HG02884 (cell line): ENCODE results near the gene SPINT1.
A peak's percentile ranks its signal among the peaks of the same experiment; 100 is the strongest.

Experiments used
- ATAC-seq: cut with Tn5 transposase; IDR thresholded peaks from one replicate; pipeline ENCODE4 v1.9.1; 2021; ENCODE audit warnings: mild to moderate bottlenecking, moderate library complexity; ENCODE audit not compliant: unreplicated experiment

The SPINT1 gene

GRCh38 chr15:40843885-40844695 lies at the start of gene SPINT1:
Gene SPINT1 (plus strand): TSS chr15:40844048. CDS start chr15:40844555, 507 bp downstream.
- no peak for ATAC-seq

- ATAC-seq = no peak
These were observed 47.8 kb upstream of the SPINT1 start for GRCh38 chr15:40796041-40796440.

GRCh38 chr15:40796512-40796911 lies 47.3 kb upstream of the SPINT1 start:
- ATAC-seq = no peak

GRCh38 chr15:40799523-40799922 lies 44.3 kb upstream of the SPINT1 start:
- ATAC-seq = no peak

- ATAC-seq = no peak
These were observed 40.8 kb upstream of the SPINT1 start for GRCh38 chr15:40803076-40803475.

GRCh38 chr15:40803688-40804087 lies 40.2 kb upstream of the SPINT1 start:
- no peak for ATAC-seq

GRCh38 chr15:40806672-40807027 lies 37.2 kb upstream of the SPINT1 start:
- no peak for ATAC-seq

- peak; percentile 93 for ATAC-seq
These were observed 36.6 kb upstream of the SPINT1 start, which contains the start of the genes DNAJC17 and ZFYVE19 for GRCh38 chr15:40807028-40807887. Gene DNAJC17 (minus strand): TSS chr15:40807473. CDS start chr15:40807446, 27 bp downstream. Gene ZFYVE19 (plus strand): TSS chr15:40807089. CDS start chr15:40807590, 501 bp downstream.

GRCh38 chr15:40807888-40808461 lies 35.9 kb upstream of the SPINT1 start:
- ATAC-seq = no peak

- ATAC-seq = no peak
These were observed 34.9 kb upstream of the SPINT1 start for GRCh38 chr15:40808861-40809450.

GRCh38 chr15:40812721-40813425 lies 31.0 kb upstream of the SPINT1 start:
- no peak for ATAC-seq

GRCh38 chr15:40815042-40815698 lies 28.7 kb upstream of the SPINT1 start:
- no peak for ATAC-seq

- ATAC-seq = no peak
These were observed 24.8 kb upstream of the SPINT1 start for GRCh38 chr15:40819048-40819447.

GRCh38 chr15:40821195-40821594 lies 22.7 kb upstream of the SPINT1 start:
- ATAC-seq = no peak

- no peak for ATAC-seq
These were observed 20.1 kb upstream of the SPINT1 start for GRCh38 chr15:40823572-40824343.

GRCh38 chr15:40825661-40826422 lies 18.0 kb upstream of the SPINT1 start:
- no peak for ATAC-seq

- no peak for ATAC-seq
These were observed 17.3 kb upstream of the SPINT1 start for GRCh38 chr15:40826423-40827075.
